ENCODE measurements around the gene CEP152.

DNA sequence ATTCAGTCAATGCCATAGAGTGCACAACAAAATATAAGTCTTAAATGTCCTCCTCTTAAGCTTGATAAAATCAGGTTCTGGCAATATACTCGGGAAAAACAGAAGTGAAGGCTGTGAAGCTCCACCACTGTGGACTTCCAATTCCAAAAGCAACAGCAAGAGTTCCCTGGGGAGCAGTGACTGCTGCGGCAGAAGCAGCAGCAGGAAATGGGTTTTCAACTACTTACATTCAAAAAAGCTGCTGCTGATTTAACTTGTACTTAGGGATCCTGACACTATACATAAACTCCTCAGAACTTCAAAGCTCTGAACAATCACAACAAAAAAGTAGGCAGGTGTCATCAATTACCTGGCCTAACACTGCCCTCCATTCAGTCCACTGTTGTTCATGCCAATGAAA is 4.7 kb downstream of the CEP152 start:
- TF ChIP-seq, protein P1, sequence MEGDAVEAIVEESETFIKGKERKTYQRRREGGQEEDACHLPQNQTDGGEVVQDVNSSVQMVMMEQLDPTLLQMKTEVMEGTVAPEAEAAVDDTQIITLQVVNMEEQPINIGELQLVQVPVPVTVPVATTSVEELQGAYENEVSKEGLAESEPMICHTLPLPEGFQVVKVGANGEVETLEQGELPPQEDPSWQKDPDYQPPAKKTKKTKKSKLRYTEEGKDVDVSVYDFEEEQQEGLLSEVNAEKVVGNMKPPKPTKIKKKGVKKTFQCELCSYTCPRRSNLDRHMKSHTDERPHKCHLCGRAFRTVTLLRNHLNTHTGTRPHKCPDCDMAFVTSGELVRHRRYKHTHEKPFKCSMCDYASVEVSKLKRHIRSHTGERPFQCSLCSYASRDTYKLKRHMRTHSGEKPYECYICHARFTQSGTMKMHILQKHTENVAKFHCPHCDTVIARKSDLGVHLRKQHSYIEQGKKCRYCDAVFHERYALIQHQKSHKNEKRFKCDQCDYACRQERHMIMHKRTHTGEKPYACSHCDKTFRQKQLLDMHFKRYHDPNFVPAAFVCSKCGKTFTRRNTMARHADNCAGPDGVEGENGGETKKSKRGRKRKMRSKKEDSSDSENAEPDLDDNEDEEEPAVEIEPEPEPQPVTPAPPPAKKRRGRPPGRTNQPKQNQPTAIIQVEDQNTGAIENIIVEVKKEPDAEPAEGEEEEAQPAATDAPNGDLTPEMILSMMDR (IDR thresholded peaks at IDR 0.05): no peak
- TF ChIP-seq POLR2A (IDR thresholded peaks at IDR 0.05): no peak

Measured in suprapubic skin (tissue), 3 donors.